ENCODE results near the gene LILRB5. TPM values are rescaled to one million over a fixed set of nuclear protein-coding genes. Genes with fewer than 3 reads are reported as not detected.

Gene LILRB5
- total RNA-seq = 10 to 100 TPM; 46.2 to 62.3 (median 54.8) TPM

DNA sequence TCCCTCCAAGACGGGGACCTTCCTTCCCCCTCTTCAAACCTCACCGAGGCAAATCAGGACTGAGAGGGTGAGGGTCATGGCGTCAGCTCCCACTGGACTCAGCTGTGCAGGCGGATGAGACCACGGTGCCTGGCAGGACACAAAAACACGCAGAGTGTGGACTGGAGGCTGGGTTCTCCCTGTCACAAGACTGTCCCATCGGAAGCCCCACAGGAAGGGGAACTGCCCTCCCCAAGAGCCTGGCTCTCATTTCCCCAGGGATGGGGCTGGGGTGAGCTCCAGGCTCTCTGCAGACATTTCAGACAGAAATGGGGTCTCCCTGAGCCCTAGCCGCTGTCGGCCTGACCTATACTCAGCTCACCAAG is at the start of gene LILRB5:
TSS of gene LILRB5 (minus strand) at position 158 of the 365 bp plus-strand sequence. CDS start at position 78, 80 bp downstream.
- TF ChIP-seq, protein P1, sequence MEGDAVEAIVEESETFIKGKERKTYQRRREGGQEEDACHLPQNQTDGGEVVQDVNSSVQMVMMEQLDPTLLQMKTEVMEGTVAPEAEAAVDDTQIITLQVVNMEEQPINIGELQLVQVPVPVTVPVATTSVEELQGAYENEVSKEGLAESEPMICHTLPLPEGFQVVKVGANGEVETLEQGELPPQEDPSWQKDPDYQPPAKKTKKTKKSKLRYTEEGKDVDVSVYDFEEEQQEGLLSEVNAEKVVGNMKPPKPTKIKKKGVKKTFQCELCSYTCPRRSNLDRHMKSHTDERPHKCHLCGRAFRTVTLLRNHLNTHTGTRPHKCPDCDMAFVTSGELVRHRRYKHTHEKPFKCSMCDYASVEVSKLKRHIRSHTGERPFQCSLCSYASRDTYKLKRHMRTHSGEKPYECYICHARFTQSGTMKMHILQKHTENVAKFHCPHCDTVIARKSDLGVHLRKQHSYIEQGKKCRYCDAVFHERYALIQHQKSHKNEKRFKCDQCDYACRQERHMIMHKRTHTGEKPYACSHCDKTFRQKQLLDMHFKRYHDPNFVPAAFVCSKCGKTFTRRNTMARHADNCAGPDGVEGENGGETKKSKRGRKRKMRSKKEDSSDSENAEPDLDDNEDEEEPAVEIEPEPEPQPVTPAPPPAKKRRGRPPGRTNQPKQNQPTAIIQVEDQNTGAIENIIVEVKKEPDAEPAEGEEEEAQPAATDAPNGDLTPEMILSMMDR (IDR thresholded peaks at IDR 0.05; ENCODE audit: low read depth) = no peak

DNA sequence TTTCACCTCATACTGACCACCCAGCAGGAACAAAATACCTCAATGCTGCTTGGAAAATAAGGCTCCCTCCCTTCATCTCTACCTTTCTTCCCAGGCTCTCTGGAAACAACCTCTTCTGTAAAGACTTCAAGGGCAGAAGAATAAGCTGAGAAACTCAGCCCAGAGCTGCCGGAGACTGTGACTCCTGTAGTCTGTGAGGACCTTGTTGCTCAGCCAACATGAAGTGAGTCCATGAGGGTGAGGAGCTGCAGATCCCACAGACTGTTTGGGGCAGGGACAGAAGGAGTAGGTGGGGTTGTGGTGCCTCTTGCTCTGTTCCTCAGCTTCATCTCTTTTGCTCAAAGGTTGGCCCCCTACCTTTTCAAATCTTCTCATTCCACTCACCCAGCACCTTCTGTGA is 48.1 kb upstream of the LILRB5 start:
- TF ChIP-seq, protein P1 (IDR thresholded peaks at IDR 0.05; ENCODE audit: low read depth) = no peak

DNA sequence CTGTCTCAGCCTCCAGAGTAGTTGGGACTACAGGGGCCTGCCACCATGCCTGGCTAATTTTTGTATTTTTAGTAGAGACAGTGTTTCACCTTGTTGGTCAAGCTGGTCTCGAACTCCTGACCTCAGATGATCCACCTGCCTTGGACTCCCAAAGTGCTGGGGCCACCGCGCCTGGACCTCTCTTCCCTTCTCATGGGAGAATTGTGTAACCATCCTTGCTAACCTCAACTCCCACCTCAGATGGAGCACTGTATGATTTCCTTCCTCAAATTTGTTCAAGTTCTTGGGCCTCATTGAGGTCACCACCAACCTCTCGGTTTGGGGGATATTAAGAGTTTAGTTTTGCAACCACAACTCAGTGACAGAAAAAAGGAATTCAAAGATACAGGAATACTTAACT is 45.2 kb upstream of the LILRB5 start:
- TF ChIP-seq, protein P1 (IDR thresholded peaks at IDR 0.05; ENCODE audit: low read depth) = no peak

DNA sequence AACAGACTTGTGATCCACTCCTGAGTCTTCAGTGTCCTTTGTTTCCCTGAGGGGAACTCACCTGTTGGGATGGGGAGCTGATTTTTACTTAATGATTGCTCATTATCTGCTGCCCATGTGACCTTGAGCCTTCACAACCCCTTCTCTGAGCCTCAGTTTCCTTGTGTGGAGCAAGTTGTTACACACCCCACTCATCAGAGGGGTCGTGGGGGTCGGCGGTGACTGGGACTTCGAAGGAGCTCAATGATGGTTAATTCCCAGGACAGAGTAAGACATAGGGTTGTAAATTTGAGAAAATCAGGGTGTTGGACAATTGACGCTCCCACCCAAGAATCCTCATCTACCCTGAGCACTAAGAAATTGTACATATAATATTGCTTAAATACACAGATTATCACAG is 42.4 kb upstream of the LILRB5 start:
- TF ChIP-seq, protein P1 (IDR thresholded peaks at IDR 0.05; ENCODE audit: low read depth) = no peak

DNA sequence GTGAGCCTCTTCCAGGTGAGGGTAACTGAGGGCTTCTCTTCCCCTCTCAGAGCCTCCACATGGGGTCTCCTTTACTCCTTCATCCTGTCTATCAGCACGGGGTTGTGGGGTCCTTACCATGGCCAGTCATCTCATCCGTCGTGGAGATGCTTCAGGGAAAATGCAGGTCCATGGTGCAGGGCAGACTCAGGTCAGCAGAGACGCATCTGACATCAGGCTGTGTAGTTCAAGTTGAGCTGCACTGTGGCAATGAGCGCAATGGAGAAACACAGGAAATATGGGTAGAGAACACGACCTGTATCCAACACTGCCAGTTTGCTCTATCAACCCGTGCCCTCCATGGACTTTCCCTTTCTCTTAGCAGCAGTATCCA is 42.0 kb upstream of the LILRB5 start:
- TF ChIP-seq, protein P1 (IDR thresholded peaks at IDR 0.05; ENCODE audit: low read depth) = no peak

DNA sequence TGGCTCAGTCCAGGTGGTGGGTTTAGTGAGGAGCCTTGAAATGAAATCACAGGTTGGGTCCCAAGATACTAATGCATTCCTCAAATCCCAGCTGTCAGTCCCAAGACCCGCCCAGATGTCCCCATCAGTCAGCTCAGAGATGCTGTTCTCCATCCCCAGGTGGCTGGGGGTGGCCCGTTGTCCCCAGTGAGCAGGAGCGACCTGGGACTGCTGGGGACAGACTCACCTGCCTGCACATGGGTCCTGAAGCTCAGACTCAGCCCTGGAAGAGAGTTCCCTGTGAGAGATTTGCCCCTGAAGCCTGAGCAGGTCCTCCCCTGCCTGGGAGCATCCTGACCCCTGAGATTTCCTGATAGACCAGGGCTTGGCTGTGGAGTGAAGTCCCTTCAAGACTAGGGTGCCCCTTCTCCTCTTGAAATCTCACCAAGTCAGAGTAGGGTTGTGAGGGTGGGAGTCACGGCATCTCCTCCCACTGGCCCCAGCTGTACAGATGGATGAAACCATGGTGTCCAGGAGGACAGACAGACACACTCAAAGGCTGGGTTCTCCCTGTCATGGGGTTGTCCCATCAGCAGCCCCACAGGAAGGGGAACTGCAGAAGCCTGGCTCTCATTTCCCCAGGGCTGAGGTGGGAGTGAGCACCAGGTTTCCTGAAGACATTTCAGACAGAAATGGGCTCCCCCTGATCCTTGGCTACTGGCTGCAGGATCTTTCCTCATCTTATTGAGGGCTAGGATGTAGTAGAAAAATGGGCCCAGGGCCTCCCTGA is 41.5 kb upstream of the LILRB5 start:
- TF ChIP-seq, protein P1 (IDR thresholded peaks at IDR 0.05; ENCODE audit: low read depth) = no peak

DNA sequence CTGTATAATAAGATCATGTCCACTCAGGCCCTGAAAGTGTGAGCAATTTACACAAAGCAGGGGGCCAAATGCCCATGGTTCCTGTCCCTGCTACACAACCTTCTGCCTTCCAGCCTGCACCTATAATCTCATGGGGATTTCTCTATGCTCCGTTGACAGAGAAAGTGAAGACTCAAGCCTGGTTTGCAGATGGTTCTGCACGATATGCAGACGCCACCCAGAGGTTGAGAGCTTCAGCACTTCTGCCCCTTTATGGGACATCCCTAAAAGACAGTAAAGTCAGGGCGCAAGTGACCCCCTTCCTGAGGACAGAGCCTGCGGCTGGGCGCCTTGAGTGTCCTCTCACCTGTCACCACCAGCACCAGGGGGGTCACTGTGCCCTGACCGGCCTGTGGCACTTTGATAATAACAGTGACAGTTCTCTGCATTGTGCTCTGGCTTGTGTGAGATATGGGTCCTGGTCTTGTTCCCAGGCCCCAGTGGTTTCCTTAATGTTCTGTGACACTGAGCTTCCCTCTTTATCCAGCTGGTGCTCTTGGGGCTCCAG is 40.8 kb upstream of the LILRB5 start:
- TF ChIP-seq, protein P1 (IDR thresholded peaks at IDR 0.05; ENCODE audit: low read depth) = no peak

Data from subcutaneous adipose tissue (tissue), 4 donors.